NCI-H1930 (cell line): ENCODE results near the gene FNDC11.
"Not testable (repeated sequence)": the region's sequence is repeated elsewhere in the genome, so short reads cannot be mapped to it uniquely, and the experiment has no call there.

Experiments used
- DNase-seq, 2 experiments: peaks; one replicate each; lab custom pipeline; 2025; lab: John Stamatoyannopoulos, UW

Gene FNDC11

DNA sequence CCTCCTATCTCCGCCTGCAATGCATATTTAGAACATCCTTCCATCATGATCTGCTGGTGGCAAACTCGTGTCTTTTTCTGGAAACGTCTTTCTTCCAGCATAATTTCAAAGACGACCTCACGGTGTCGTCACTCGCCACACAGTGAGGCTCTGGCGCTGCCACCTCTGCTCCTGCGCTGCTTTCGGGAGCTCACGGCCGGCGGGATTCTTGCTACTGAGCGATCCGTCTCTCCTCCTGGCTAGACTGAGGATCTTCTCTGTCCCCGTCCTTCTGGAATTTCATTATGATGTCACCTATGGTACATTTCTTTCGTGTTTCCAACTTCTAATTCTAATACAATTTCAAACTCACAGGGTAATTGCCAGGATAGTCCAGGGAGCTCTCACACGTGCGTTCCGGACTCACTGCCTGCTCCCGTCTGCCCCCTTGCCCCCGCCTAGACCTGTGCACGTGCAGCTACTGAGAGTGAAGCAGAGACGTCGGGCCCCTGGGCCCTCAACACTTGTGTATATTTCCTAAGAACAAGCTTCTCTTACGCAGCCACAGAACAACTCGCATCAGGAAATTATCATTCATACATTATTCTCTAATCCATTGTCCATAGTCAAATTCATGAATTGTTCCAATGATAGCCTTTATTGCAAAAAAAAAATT lies 45.6 kb downstream of the FNDC11 start:
- DNase-seq = no peak

DNA sequence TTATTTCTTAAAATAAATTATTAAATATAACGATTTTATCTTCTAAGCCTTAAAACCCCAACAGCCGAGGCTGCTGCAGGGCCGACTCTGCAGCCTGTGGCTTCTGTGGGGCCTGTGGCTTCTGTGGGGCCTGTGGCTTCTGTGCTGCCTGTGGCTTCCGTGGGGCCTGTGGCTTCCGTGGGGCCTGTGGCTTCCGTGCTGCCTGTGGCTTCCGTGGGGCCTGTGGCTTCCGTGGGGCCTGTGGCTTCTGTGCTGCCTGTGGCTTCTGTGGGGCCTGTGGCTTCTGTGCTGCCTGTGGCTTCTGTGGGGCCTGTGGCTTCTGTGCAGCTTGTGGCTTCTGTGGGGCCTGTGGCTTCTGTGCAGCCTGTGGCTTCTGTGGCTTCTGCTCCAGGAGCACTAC lies 47.7 kb downstream of the FNDC11 start:
- not testable (repeated sequence) for DNase-seq

GRCh38 chr20:63602321-63602720 lies 48.4 kb downstream of the FNDC11 start:
- DNase-seq = no peak
